SK-N-SH (cell line): Measurements from ENCODE around the gene OR4D1. TPM values are rescaled to one million over a fixed set of nuclear protein-coding genes. Genes with fewer than 3 reads are reported as not detected.

Experiments
- CTCF ChIA-PET: fragments of 300-600, 350-600 bp; formaldehyde crosslinking; extraction: SDS; loops from one replicate; lab custom pipeline; 2021; lab: Yijun Ruan, JAX
- POLR2A ChIA-PET: fragments of 350-600 bp; sonication (Branson Sonifier 250); formaldehyde crosslinking; extraction: SDS; loops from one replicate; lab custom pipeline; 2020; ENCODE audit warnings: antibody characterized with exemption, inconsistent platforms; lab: Yijun Ruan, JAX
- DNase-seq: peaks from one replicate; pipeline ENCODE4 v3.0.0; 2012
- H2AFZ ChIP-seq: fragments of 200-600 bp; sonication (generic); 2 replicates; pipeline ENCODE4 v1.8.1; 2016; ENCODE audit warnings: antibody characterized with exemption, mild to moderate bottlenecking, low read depth
- H3F3A ChIP-seq: fragments of 200-600 bp; sonication (generic); replicated peaks from 2 replicates; pipeline ENCODE3; 2016; ENCODE audit warnings: antibody characterized with exemption, mild to moderate bottlenecking; ENCODE audit not compliant: insufficient read depth
- H3K27ac ChIP-seq, 2 experiments: fragments of 200-500 bp in 1 of 2; fragments of 200-600 bp in 1 of 2; sonication (Bioruptor generic) in 1 of 2; sonication (generic), shearing (Covaris generic) in 1 of 2; 2 replicates each; pipeline versions ENCODE4 v1.5.1 to v1.6.1; 2014 to 2016; ENCODE audit warnings: low read depth in 2 of 2, inconsistent platforms in 1 of 2, low read length in 1 of 2, mild to moderate bottlenecking in 1 of 2, mixed read lengths in 1 of 2
- H3K27me3 ChIP-seq: fragments of 200-600 bp; sonication (generic), shearing (Covaris generic); 2 replicates; pipeline ENCODE4 v1.6.1; 2016; ENCODE audit warnings: mixed run types; ENCODE audit not compliant: insufficient read depth
- H3K36me3 ChIP-seq, 2 experiments: fragments of 200-500 bp in 1 of 2; fragments of 200-600 bp in 1 of 2; sonication (Bioruptor generic) in 1 of 2; sonication (generic) in 1 of 2; replicated peaks in 1 of 2; 2 replicates each; pipeline versions ENCODE3 to v1.5.1; 2014 to 2016; ENCODE audit warnings: low read length in 1 of 2, mild to moderate bottlenecking in 1 of 2; ENCODE audit not compliant: insufficient read depth in 2 of 2, control insufficient read depth in 1 of 2
- H3K4me1 ChIP-seq, 2 experiments: fragments of 200-500 bp in 1 of 2; fragments of 200-600 bp in 1 of 2; sonication (Bioruptor generic) in 1 of 2; sonication (generic), shearing (Covaris generic) in 1 of 2; 2 replicates each; pipeline versions ENCODE4 v1.5.1 to v1.6.1; 2014 to 2016; ENCODE audit warnings: low read depth in 1 of 2, low read length in 1 of 2, mixed run types in 1 of 2; ENCODE audit not compliant: insufficient read depth in 2 of 2, control insufficient read depth in 1 of 2
- H3K4me2 ChIP-seq: fragments of 200-600 bp; sonication (generic), shearing (Covaris generic); 2 replicates; pipeline ENCODE4 v1.6.1; 2017; ENCODE audit warnings: mixed run types
- H3K4me3 ChIP-seq, 2 experiments: fragments of 200-500 bp in 1 of 2; fragments of 200-600 bp in 1 of 2; sonication (Bioruptor generic) in 1 of 2; sonication (generic), shearing (Covaris generic) in 1 of 2; 2 replicates each; pipeline versions ENCODE4 v1.5.1 to v1.8.1; 2014 to 2016; ENCODE audit warnings: low read depth in 2 of 2, inconsistent platforms in 1 of 2, low read length in 1 of 2, mild to moderate bottlenecking in 1 of 2, mixed read lengths in 1 of 2, moderate library complexity in 1 of 2
- H3K79me2 ChIP-seq: fragments of 200-600 bp; sonication (generic); 2 replicates; pipeline ENCODE4 v1.8.1; 2017; ENCODE audit warnings: mild to moderate bottlenecking; ENCODE audit not compliant: insufficient read depth
- H3K9ac ChIP-seq: fragments of 200-600 bp; sonication (generic); 2 replicates; pipeline ENCODE4 v1.6.1; 2017; ENCODE audit warnings: mixed run types
- H3K9me2 ChIP-seq: fragments of 200-600 bp; sonication (generic); 2 replicates; pipeline ENCODE4 v1.6.1; 2017; ENCODE audit warnings: mixed run types
- H3K9me3 ChIP-seq: fragments of 200-600 bp; sonication (generic); 2 replicates; pipeline ENCODE4 v1.6.1; 2017; ENCODE audit warnings: mixed run types, mild to moderate bottlenecking, moderate library complexity
- H4K20me1 ChIP-seq: fragments of 200-600 bp; sonication (generic); 2 replicates; pipeline ENCODE4 v1.6.1; 2017; ENCODE audit warnings: mild to moderate bottlenecking, mixed run types; ENCODE audit not compliant: insufficient read depth
- ELF1 ChIP-seq: IDR thresholded peaks from 2 replicates; pipeline ENCODE4 v1.4.0; 2012
- EP300 ChIP-seq, 2 experiments: IDR thresholded peaks; 2 replicates each; pipeline versions ENCODE4 v1.4.0 to v1.6.1; 2012; ENCODE audit warnings: borderline replicate concordance in 1 of 2, low read depth in 1 of 2, low read length in 1 of 2
- FOSL2 ChIP-seq: IDR thresholded peaks from 2 replicates; pipeline ENCODE4 v1.4.0; 2012; ENCODE audit warnings: low read depth, mild to moderate bottlenecking, moderate library complexity, borderline replicate concordance
- FOXJ3 ChIP-seq: sonication (generic); formaldehyde crosslinking; IDR thresholded peaks from 2 replicates; pipeline ENCODE4 v1.5.1; 2020; ENCODE audit warnings: mild to moderate bottlenecking, missing genetic modification reagents
- FOXM1 ChIP-seq: IDR thresholded peaks from 2 replicates; pipeline ENCODE4 v1.4.0; 2012; ENCODE audit warnings: low read depth, mild to moderate bottlenecking
- GATA2 ChIP-seq: sonication (generic); formaldehyde crosslinking; IDR thresholded peaks from 2 replicates; pipeline ENCODE4 v1.5.0; 2020; ENCODE audit warnings: mild to moderate bottlenecking, missing genetic modification reagents
- MAX ChIP-seq: IDR thresholded peaks from 2 replicates; pipeline ENCODE4 v1.4.0; 2012; ENCODE audit warnings: low read depth
- MEF2A ChIP-seq: IDR thresholded peaks from 2 replicates; pipeline ENCODE4 v1.4.0; 2012; ENCODE audit warnings: low read depth, borderline replicate concordance
- NFIC ChIP-seq: IDR thresholded peaks from 2 replicates; pipeline ENCODE4 v1.4.0; 2012; ENCODE audit warnings: borderline replicate concordance
- NRF1 ChIP-seq: IDR thresholded peaks from 2 replicates; pipeline ENCODE4 v1.6.1; 2012; ENCODE audit warnings: low read depth, mild to moderate bottlenecking, low read length
- POLR2AphosphoS5 ChIP-seq: IDR thresholded peaks from 2 replicates; pipeline ENCODE4 v1.6.1; 2012; ENCODE audit warnings: low read depth, low read length
- RAD21 ChIP-seq: IDR thresholded peaks from 2 replicates; pipeline ENCODE4 v1.6.1; 2012; ENCODE audit warnings: mild to moderate bottlenecking, low read length
- REST ChIP-seq: IDR thresholded peaks from 2 replicates; pipeline ENCODE4 v1.6.1; 2012; ENCODE audit warnings: mild to moderate bottlenecking, low read depth, low read length, moderate library complexity
- RFX5 ChIP-seq: IDR thresholded peaks from 2 replicates; pipeline ENCODE4 v1.6.1; 2012; ENCODE audit warnings: mild to moderate bottlenecking, improper control_type of control experiment, low read length
- RXRA ChIP-seq: IDR thresholded peaks from 2 replicates; pipeline ENCODE4 v1.4.0; 2012; ENCODE audit warnings: low read depth, mild to moderate bottlenecking, borderline replicate concordance
- SIN3A ChIP-seq: IDR thresholded peaks from 2 replicates; pipeline ENCODE4 v1.6.1; 2012; ENCODE audit warnings: low read depth, mild to moderate bottlenecking, low read length, moderate library complexity, borderline replicate concordance
- SMC3 ChIP-seq: IDR thresholded peaks from 2 replicates; pipeline ENCODE4 v1.6.1; 2012; ENCODE audit warnings: low read depth, low read length, improper control_type of control experiment
- TEAD4 ChIP-seq: IDR thresholded peaks from 2 replicates; pipeline ENCODE4 v1.4.0; 2012; ENCODE audit warnings: mild to moderate bottlenecking, borderline replicate concordance; ENCODE audit not compliant: insufficient read depth
- WGBS: methylation state at CpG from one replicate; pipeline ENCODE4 v1.1.6; 2017; ENCODE audit warnings: low lambda C conversion rate; 5-methylcytosine and 5-hydroxymethylcytosine counted together
- polyA plus RNA-seq, 3 experiments: library from polyadenylated mRNA; depleted of rRNA; stranded (reverse); fragments of >200 nt; gene quantifications; 2 replicates each; pipeline ENCODE4 v1.2.3, GENCODE V29; 2012

The OR4D1 gene
- polyA plus RNA-seq, 1 of the 3 experiments (the other 2 are of a cell fraction) = not detected

- H3K27ac ChIP-seq = no peak overlapping the region
- POLR2A ChIA-PET = interaction anchor here (1.0 to 1.6 kb wide), 3 partner anchors 30 to 117 kb away, joined by 4 to 5 read pairs (median 4); partner anchors contain the start of gene SRSF1
- CTCF ChIA-PET = interaction anchor here (0.7 to 9.4 kb wide), 22 partner anchors 8 to 1010 kb away, joined by 3 to 144 read pairs (median 6); partner anchors contain the start of gene SRSF1
Observed at GRCh38 chr17:58113947-58114346, 34.2 kb upstream of the OR4D1 start.

DNA sequence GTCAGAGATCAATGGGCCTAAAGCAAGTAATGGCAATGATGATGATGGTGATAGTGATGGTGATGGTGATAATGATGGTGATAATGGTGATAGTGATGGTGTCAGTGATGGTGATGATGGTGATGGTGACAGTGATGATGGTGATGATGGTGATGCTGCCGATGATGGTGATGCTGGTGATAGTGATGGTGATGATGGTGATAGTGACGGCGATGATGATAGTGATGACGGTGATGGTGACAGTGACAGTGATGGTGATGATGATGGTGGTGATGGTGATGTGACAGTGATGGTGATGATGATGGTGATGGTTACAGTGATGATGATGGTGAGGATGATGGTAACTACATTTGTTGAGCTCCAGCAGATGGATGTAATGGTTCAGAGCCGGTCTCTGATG lies 30.8 kb upstream of the OR4D1 start:
- Histone ChIP-seq H3K27me3 (0 out of 2 replicates have a peak, but pooled peaks cover 18% of the 10 kb centered on the region), H3F3A (no peaks in the 10 kb centered on the region), H3K4me1 (no peaks in the 10 kb centered on the region), H3K4me3 (no peak overlapping the region), H3K4me2 (no peak overlapping the region), H3K27ac (no peak overlapping the region), H3K79me2 (no peaks in the 10 kb centered on the region), H3K9ac (no peak overlapping the region), H3K36me3 (no peaks in the 10 kb centered on the region), H2AFZ (no peak overlapping the region), H3K9me3 (no peaks in the 10 kb centered on the region), H4K20me1 (no peaks in the 10 kb centered on the region), H3K9me2 (no peaks in the 10 kb centered on the region)
- no peak for DNase-seq
- WGBS = 54% methylated on average over 5 of the region's 5 CpGs
- POLR2A ChIA-PET = no interaction called here
- CTCF ChIA-PET = interaction anchor here (0.6 to 9.4 kb wide), 4 partner anchors 9 to 258 kb away, joined by 3 to 144 read pairs (median 61); no protein-coding TSS in a partner anchor
- TF ChIP-seq TEAD4 (no peak), MEF2A (no peak), RXRA (no peak), SIN3A (no peak), SMC3 (no peak), EP300 (IDR thresholded peaks at IDR 0.05; ENCODE audit: borderline replicate concordance in 1 of 2, low read depth in 1 of 2, low read length in 1 of 2) (no peak), GATA2 (CRISPR knock-in tag) (no peak), NRF1 (no peak), FOXM1 (no peak), FOSL2 (no peak), POLR2AphosphoS5 (no peak), RFX5 (no peak)

More at GRCh38 chr17:58113947-58114346, 34.2 kb upstream of the OR4D1 start:
- no peak for TF ChIP-seq TEAD4
- no peak for TF ChIP-seq FOXJ3 (CRISPR knock-in tag)
- no peak for TF ChIP-seq FOXM1
- no peak for TF ChIP-seq MAX
- no peak for TF ChIP-seq MEF2A
- no peak for TF ChIP-seq RFX5
- no peak for TF ChIP-seq NFIC
- no peak for TF ChIP-seq RAD21
- TF ChIP-seq EP300 (IDR thresholded peaks at IDR 0.05; ENCODE audit: borderline replicate concordance in 1 of 2, low read depth in 1 of 2, low read length in 1 of 2) = no peak
- TF ChIP-seq REST = no peak
- no peak for TF ChIP-seq ELF1
- H3K9me3 ChIP-seq = no peaks in the 10 kb centered on the region
- H3K27me3 ChIP-seq = 0 out of 2 replicates have a peak, but pooled peaks cover 18% of the 10 kb centered on the region
- no peak overlapping the region for H3K4me3 ChIP-seq
- no peaks in the 10 kb centered on the region for H3K36me3 ChIP-seq
- H3K79me2 ChIP-seq = no peaks in the 10 kb centered on the region
- no peaks in the 10 kb centered on the region for H4K20me1 ChIP-seq
- 22% methylated on average over 4 of the region's 4 CpGs for WGBS
- H3K4me1 ChIP-seq = no peaks in the 10 kb centered on the region
- no peaks in the 10 kb centered on the region for H3K9me2 ChIP-seq
- no peak overlapping the region for H3K9ac ChIP-seq
- H3F3A ChIP-seq = no peaks in the 10 kb centered on the region
- no peak overlapping the region for H3K4me2 ChIP-seq
- DNase-seq = no peak
- H2AFZ ChIP-seq = no peak overlapping the region
